HG03045 (cell line): ENCODE data around the gene ZBTB20.

Source experiments
- ATAC-seq: cut with Tn5 transposase; IDR thresholded peaks from one replicate; pipeline ENCODE4 v1.9.1; 2021; ENCODE audit warnings: mild to moderate bottlenecking, moderate library complexity; ENCODE audit not compliant: unreplicated experiment

ZBTB20 gene

DNA sequence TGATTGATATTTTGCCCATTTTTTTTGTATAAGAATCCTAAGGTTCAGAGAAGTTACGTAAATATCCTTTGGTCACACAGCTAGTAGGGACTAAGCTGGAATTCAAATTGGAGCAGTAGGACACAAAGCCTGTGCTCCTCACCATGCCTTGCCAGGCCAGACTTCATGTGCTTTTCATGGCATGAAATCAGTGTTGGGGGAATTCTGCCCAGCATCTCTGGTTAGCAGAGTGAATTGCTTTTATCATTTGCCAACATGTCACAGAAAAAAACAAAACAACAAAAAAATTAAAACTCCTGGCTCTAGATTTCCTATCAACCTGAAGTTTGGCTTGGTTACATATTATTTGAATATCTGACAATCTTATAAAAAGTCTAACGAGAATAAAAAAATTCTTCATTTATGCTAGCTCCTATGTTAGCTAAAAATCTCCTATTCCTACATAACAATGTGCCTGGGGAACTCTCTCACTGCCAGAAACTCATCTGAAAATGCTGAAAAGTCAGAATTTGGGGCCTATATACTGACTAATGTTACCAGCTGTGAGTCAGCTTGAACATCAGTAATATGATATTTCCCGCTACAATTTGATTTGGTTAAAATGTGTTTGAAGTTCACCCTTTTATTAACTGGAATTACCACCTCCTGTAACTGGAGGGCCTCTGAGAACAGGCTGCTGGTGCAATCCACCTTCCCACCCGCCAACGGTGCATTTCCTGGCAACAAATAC lies 711.5 kb downstream of the ZBTB20 start:
- no peak for ATAC-seq

DNA sequence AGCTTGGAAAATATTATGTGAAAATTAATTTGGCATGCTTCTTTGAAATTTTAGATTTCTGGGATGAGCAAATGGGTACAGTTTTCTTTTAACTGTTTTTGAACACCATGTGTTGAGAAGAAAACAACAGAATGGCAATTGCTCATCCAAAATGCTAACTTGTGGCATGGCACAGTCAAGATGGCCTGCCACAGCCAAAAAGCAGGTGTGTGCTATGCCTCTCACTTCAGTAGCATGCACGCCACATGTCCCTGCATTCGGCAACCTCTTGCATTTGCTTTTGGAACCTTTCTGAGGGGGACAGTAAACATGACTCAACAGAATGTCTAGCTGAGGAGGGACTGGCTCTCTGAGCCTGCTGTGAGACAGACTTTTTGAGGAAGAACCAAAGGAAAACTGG lies 714.8 kb downstream of the ZBTB20 start:
- no peak for ATAC-seq

DNA sequence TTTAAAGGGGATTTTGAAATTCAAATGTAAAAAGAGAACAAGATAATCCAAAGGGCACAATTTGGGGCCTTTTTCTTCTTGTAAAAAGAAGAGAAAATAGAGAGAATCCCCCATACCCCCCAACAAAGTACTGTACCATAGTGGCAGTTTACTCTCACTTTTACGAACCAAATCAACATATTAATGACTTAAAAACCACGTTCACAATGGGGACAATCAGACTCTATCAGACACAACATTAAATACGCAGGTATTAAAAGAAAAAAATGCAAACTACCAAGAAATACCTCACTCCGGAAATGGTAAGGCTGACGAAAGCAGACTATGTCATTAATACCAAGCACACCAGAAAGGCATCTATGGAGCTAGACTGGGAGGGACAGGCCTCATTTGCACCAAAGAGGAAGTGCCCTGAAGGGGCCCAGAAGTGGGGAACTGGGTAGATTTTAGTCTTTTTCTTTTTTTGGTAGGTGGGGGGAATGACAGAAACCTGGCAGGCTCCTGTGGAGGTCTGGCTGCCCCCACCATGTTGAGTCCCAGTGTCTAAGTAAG lies 719.0 kb downstream of the ZBTB20 start:
- ATAC-seq: peak; percentile 91

DNA sequence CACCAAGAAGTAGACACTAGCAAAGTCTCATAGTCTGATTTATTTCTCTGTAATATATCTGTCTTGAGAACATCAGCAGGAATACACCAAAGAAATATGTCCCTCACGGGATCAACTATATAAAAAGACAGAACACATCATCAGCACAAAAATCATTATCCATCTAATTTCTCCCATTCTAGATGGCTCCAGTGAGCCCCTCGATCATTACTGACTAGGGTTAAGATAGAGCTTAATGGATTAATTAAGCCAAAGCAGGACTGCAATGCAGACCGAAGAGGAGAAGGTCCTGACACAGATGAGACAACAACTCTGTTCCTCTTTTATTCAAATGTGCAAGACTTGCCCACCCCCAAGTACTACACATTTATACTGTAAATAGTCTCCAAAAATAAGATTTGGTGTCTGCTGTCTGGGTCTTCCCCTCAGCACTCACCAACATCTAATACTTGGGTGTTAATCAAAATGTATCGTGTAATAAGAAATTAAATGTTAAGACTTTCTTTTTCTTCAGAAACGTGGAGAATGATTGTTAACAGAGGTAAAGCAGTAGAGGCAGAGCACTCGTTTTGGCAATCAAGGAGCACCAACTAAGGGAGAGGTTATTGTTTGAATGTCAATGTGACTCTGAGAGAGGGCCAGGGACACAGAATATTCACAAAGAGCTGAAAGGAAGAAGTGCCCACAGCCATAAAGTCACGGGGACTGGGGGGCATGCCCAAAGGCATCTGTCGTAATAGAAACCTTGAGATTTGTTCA lies 719.6 kb downstream of the ZBTB20 start:
- ATAC-seq: peak; percentile 31

DNA sequence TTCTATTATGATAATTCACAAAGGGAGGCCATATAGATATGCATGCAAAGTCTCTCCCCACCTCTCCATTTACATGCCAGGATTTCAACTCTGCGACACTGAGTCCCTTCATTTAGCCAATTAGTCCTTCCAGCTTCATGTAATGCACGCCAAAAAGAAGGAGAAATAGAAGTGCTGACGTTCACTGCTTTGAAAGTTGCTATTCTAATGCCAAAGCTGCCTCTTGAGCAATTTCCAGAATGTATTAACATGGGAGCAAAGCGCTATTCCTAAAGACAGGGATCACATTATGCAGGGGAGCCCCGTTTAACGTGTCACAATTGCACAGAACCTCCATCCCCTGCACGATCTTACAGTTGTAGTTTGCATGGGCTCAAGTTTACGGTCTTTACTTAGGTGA lies 722.8 kb downstream of the ZBTB20 start:
- ATAC-seq: no peak

DNA sequence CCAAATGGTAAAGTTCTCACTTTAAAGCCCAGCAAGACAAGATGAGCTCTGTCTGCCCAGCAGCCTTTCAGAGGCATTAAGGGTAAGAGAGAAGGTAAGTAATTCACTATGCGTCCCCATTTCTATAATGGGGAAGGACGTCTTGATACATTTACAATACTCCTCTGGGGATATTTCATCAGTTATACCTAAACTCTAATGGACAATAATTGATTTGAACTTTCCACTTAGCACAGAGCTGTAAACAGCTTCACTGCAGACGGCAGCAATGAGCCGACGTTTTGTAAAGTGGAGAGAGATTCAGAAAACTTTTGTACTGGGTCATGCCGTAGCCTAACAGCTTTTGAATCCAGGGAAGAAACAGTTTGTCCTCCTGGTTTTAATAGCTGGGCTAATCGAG lies 725.9 kb downstream of the ZBTB20 start:
- no peak for ATAC-seq

DNA sequence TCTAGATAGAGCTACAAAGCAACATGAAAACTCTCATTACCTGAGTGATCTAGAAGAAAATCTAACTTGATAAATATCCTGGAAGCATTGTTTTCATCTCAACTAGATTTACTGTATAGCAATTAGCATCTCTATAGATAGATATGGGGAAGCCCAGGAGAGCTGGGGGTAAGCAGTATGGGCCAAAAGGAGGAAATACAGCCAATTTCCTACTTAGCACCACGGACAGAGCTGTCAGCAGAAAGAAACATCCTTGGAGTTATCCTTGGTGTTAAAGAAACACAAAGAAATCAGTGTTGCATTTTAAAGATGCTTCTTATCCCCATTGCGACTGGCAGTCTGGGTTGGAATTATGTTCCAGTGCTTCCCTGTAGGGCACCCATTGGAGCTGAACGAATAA lies 727.0 kb downstream of the ZBTB20 start:
- no peak for ATAC-seq

DNA sequence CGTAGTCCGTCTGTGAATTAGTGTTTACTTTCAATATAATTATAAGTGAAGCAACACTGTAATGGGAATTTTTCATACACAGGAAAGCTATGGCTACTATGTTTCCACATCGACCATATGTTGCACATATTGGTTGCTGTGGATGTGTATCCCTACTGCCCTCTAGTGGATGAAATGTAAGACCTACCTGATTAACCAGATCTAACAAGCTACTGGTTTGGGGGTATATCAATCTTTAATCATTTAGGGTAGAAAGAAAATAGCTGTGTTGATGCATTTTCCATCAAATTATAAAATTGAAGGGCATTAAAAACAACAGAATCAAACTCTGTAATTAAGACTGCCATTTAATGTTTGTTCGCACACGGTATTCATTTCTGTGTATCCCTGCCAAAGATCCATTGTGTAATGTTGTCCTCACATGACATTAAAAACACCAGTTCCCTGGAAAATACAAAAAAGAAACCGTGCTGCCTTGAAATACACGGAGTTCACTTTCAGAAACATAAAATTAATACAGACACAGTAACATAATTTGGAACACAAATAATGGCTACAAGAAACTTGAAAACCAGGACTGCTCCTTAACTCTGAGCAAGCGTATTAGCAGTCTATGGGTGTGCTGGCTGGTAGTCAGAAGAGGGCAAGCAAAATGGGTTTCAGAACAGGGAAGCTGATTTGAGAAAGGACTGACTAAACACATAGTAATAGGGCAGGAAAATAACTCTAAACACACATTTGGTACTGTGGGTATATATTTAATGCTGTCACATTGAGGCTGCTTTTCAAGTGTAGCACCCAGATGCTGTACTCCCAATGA lies 728.2 kb downstream of the ZBTB20 start:
- peak; percentile 70 for ATAC-seq

DNA sequence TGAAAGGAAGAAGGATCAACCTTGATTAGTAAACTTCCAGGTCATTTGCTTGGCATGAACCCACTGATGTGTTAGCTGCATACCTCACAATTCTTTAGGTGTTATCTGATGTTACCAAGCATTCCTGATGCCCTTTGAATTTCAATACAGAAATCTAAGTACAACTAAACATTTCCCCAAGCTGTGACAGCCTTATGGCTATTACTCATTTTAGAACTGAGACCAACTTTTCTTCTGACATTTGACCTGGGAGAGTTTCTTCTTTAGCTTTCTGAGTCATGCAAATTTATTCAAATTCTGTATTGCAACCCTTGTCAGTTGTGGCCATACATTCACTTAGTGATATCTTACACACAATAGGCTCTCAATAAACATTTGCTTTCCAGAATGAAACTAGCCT lies 729.0 kb downstream of the ZBTB20 start:
- peak; percentile 82 for ATAC-seq

DNA sequence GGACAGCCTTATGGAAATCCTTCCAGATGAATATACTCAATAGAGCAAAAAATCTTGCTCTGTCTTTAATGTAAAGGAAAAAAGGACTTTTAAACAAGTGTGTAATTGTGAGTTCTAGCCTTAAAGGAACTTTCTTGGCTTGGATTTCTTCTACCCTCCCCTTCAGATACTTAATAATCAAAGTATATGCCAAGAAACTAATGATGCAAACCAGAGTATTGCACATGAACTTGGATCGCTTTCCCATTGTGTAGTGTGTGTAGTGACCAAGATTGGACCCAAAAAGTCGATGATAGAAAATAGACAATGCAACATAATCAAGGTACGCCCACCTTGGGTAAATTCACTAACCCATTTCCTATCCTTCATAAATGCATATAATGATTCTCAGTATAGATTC lies 729.4 kb downstream of the ZBTB20 start:
- no peak for ATAC-seq

DNA sequence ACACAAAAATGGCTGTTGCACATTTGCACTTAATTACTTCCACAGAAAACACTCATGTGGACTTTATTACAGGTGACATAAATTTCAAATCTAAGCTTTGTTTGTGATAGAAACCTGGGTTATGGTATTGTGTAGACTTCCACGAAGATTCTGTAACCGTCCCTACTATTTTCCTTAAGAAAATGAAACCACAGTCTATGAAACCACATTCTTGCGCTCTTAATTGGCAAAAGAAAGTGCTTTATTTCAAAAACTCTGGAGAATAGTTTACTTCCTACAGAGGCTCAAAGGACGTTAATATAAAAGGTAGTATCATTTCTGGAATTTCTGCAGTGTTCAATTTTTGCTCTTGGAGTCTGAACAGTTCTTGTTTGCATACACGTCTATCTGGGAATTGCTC lies 729.8 kb downstream of the ZBTB20 start:
- ATAC-seq: no peak

DNA sequence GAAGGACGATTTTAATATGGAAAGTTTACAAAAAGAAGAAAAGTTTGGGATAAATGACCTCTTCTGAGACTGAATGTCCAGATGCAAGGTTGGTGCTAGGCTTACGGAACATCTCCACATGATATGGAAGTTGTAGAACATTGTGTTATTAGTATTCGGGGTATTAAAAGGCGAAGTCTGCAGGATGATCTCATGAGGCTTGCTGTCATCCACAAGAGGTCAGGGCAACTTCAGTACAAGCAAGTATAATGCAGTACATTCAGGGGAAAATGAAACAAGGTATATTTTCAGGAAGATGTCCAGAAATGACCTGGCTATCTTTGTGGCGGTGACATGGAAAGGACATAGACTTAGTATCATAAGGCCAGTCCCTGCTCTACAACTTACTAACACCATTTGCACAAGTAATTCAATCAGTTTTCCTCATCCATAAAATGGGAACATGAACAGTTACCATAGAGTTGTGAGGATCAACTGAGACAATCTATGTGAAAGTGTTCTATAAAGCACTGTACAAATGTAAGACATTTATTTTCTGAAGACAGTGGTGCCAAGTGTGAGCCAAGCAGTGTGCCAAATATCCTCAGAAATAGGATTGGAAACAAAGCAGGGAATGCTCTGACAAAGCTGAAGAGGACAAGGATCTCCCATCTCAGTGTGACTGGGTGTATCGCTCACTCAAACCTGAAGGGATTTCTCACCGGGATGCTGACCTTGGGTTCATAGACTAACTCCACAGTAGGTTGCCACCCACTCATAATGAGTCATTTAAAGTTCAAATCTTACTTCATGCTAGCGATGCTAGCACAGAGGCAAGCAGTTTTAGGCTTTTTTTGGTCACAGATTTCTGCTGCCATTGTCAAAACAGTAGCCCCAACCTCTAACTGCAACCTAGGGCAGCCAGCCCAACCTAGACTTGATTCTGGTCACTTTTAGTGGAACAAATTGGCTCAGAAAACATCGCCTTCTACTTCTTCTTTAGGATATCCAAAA lies 735.0 kb downstream of the ZBTB20 start:
- peak; percentile 90 for ATAC-seq

DNA sequence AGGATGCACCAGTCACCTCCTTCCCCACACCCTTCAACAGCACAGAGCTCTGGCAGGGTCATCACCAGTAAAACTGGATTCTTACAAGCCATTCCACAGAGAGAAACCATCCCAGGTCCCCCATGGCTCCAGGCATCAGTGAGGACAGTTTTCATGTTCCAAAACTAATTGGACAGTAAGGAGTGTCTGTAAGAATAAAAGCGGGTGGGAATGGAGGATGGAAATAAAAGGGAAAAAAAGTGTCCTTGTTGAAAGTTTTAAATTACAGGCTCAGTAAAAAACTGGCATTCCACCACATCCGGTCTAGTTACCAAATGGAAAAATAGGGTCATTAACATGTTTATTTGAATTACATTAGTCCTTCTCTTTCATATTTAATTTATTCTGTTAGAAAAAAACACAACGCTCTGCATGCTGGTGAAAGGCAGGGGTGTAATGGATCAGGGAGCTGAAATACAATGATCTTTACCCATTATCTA lies 735.9 kb downstream of the ZBTB20 start:
- ATAC-seq: no peak

DNA sequence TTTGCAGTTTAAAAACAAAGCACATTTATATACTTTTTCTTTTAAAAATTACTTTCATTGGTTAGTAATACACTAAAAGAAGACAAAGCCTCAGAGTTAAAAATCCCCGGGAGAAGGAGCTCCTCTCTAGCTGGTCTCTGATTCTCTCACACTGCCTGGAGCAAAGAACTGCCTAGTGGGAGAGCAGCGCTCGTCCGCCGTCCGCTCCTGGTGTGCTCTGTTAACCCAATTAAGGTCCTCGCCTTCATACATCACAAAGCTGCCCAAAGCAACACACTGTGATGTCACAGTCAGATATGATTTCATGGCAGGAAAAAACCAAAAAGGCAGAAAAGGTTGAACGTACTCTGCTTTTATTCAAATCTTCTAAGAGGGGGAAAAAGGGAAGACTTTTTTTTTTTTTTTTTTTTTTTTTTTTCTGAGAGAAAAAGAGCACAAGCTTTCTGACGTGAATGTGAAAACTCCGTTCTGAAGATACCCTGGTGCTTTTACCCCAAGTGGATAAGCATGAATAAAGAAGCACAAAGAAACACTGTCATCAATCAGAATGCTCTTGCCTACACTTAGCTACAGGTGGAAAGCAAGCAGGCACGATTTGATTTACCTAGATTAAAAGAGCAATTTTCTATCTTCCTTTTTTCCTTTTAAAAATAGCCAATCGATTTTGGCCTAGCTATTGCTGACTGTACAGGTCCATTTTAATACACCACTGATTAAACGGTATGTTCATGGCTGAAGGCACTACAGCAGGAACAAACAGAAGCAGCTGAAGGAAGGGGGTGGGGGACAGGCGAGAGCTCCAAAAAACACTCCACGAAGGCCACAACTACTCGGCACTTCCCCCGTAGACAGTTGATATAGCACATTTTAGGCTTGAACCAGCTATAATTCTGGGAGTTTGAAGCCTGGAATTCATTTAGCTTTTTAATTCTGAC lies 738.1 kb downstream of the ZBTB20 start:
- ATAC-seq: no peak

DNA sequence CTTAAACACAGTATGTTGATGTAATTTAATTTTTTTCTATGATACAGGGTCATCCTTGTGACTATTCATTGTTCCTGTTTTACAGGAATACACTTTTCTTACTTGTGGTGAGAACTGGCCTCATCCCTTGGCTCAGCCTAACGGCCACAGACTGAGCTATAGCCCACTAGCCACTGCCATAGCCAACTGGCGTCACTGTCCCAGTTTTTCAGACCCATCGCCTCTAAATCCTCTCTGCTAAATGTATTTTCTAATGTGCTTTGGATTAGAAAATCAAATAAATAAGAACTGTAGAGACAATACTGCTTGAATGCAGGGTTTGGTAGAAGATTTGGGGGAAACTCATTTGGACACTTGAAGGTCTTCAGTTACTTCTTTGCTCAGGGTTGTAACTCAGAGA lies 740.2 kb downstream of the ZBTB20 start:
- ATAC-seq: no peak

DNA sequence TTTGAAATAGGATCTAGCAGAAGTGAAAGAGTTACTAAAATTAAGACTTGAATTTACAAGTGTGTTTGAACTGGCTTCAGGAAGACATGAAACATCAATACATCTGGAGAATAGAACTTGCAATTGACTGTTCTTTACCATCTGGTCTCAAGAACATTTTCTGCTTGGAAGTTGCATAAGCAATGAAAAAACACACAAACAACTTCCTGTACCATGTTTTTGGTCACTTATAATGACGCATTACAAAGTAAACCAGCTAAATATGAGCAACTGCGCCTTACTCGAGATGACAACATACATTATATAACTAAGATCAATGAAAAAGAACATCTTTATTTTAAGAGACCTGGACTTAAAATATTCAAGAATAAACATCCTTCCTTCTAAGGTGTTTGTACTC lies 740.8 kb downstream of the ZBTB20 start:
- ATAC-seq: no peak

DNA sequence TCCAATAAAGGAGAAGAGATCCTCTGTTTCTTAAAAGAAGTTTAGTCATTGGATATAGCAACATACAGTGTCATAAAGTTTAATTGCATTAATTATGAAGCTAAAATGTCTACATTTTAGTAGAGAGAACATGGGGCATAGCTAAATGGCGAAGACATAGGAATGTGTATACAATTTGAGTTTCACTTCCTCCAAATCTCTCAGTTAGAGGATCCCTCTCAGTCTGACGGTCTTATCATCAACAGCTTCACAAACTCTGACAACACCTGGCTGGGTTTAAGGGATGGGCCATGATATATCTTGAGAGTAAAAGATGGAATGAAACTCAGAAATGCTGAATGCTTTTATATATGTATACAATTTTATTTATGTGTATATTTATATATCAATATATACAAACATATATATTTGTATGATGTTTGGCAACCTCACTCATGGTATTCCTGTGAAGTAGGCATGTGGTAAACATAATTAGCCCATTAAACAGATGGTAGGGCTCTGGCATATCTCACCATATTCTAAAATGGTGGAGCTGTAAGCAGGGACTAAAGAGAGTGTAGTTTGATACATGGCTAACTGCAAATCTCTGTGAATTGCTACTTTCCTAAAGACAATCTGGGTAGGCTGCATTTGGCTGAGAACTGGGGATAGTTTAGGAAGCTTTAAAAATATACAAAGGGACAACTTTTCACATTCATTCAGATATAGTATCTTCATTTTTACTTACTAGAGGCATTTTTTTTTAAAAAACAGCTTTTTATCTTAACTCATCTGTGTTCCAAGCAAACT lies 741.7 kb downstream of the ZBTB20 start:
- peak; percentile 56 for ATAC-seq

DNA sequence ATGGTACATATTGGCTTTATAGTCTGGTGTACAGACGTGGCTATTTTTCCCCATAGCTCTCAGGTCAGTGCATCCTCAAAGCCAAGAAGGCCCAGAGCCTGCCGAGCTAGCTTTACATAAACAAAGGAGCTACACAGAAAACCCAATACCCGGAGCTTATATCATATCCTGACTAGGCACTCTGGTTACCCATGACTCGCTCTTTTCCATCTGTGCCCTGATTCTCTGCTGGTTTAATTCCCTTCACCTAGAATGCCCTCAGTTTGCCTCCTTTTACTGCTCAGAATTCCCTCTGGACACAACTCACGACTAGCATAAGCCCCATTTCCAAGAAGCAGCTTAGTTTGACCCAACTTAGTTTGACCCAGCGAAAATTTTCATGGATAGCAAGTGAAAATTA lies 742.5 kb downstream of the ZBTB20 start:
- ATAC-seq: no peak
